SHP77 (cell line): ENCODE measurements around the gene NDE1.
A peak's percentile ranks its signal among the peaks of the same experiment; 100 is the strongest.

Experiments
- DNase-seq, 2 experiments: peaks; one replicate each; lab custom pipeline; 2025; lab: John Stamatoyannopoulos, UW

Gene NDE1

GRCh38 chr16:15739464-15739863 is 89.4 kb downstream of the NDE1 start:
- DNase-seq, result no peak

GRCh38 chr16:15739950-15740349 is 89.9 kb downstream of the NDE1 start:
- DNase-seq, result no peak

- DNase-seq, result peak in 1 of 2 experiments; percentile 1
Observed at GRCh38 chr16:15741207-15741871, 91.3 kb downstream of the NDE1 start.

GRCh38 chr16:15742716-15743115 is 92.7 kb downstream of the NDE1 start:
- no peak for DNase-seq

GRCh38 chr16:15743657-15744056 is 93.6 kb downstream of the NDE1 start:
- no peak for DNase-seq

GRCh38 chr16:15746332-15746731 is 96.3 kb downstream of the NDE1 start:
- DNase-seq, result no peak

GRCh38 chr16:15747937-15748336 is 97.9 kb downstream of the NDE1 start:
- no peak for DNase-seq

GRCh38 chr16:15748654-15749053 is 98.6 kb downstream of the NDE1 start:
- DNase-seq, result no peak

- DNase-seq, result no peak
Observed at GRCh38 chr16:15749371-15749770, 99.3 kb downstream of the NDE1 start.

- no peak for DNase-seq
Observed at GRCh38 chr16:15749985-15750384, 99.9 kb downstream of the NDE1 start.

GRCh38 chr16:15751940-15752339 is 101.9 kb downstream of the NDE1 start:
- DNase-seq, result no peak

GRCh38 chr16:15752717-15753488 is 102.9 kb downstream of the NDE1 start:
- DNase-seq, result no peak

GRCh38 chr16:15754821-15755534 is 104.9 kb downstream of the NDE1 start:
- no peak for DNase-seq

- DNase-seq, result no peak
Observed at GRCh38 chr16:15757077-15757386, 107.0 kb downstream of the NDE1 start.

- no peak for DNase-seq
Observed at GRCh38 chr16:15757630-15758251, 107.7 kb downstream of the NDE1 start.

GRCh38 chr16:15759070-15759469 is 109.0 kb downstream of the NDE1 start:
- no peak for DNase-seq

- DNase-seq, result no peak
Observed at GRCh38 chr16:15760129-15760528, 110.1 kb downstream of the NDE1 start.

- DNase-seq, result no peak
Observed at GRCh38 chr16:15764112-15764511, 114.1 kb downstream of the NDE1 start.

GRCh38 chr16:15765116-15765515 is 115.1 kb downstream of the NDE1 start:
- DNase-seq, result no peak

- peak; percentile 16 to 22 for DNase-seq
Observed at GRCh38 chr16:15765880-15766279, 115.8 kb downstream of the NDE1 start.

GRCh38 chr16:15766918-15767317 is 116.9 kb downstream of the NDE1 start:
- DNase-seq, result no peak

- DNase-seq, result no peak
Observed at GRCh38 chr16:15768201-15768600, 118.2 kb downstream of the NDE1 start.

- no peak for DNase-seq
Observed at GRCh38 chr16:15769239-15769638, 119.2 kb downstream of the NDE1 start.
